Tibial nerve (tissue), 4 donors: Measurements from ENCODE around the gene COMT. TPM values are rescaled to one million over a fixed set of nuclear protein-coding genes. Genes with fewer than 3 reads are reported as not detected.
A peak's percentile ranks its signal among the peaks of the same experiment; 100 is the strongest.

ENCODE experiments used
- DNase-seq, 2 donors: peaks; one replicate each; pipeline ENCODE4 v3.0.0-alpha.2; 2019; ENCODE audit warnings: low spot score in 2 of 2
- H3K27ac ChIP-seq, 4 donors: fragments of 200-600 bp; sonication (generic) in 3 of 4; one replicate each; pipeline ENCODE4 v1.5.1; 2017 to 2019; ENCODE audit warnings: mild to moderate bottlenecking in 1 of 4
- H3K27me3 ChIP-seq, 2 donors: fragments of 200-600 bp; sonication (generic) in 1 of 2; one replicate each; pipeline versions ENCODE4 v1.5.1 to v1.6.0; 2017 to 2019
- H3K36me3 ChIP-seq, 3 donors: fragments of 200-600 bp; sonication (generic); one replicate each; pipeline ENCODE4 v1.5.1; 2018 to 2019
- H3K4me1 ChIP-seq, 4 donors: fragments of 200-600 bp; sonication (generic) in 3 of 4; one replicate each; pipeline ENCODE4 v1.5.1; 2017 to 2019
- H3K4me3 ChIP-seq, 4 donors: fragments of 200-600 bp; sonication (generic) in 3 of 4; one replicate each; pipeline ENCODE4 v1.5.1; 2017 to 2019; ENCODE audit warnings: mild to moderate bottlenecking in 1 of 4, moderate library complexity in 1 of 4
- H3K9me3 ChIP-seq, 4 donors: fragments of 200-600 bp; sonication (generic) in 3 of 4; one replicate each; pipeline ENCODE4 v1.5.1; 2017 to 2019
- EP300 ChIP-seq, 2 donors: sonication (generic); formaldehyde crosslinking; IDR thresholded peaks; one replicate each; pipeline ENCODE4 v1.6.1; 2017; ENCODE audit warnings: antibody characterized with exemption in 2 of 2, mild to moderate bottlenecking in 1 of 2
- POLR2A ChIP-seq, 2 donors: fragments of 450-650 bp; IDR thresholded peaks; one replicate each; pipeline ENCODE4 v1.6.1; 2017; ENCODE audit warnings: antibody characterized with exemption in 2 of 2, mild to moderate bottlenecking in 2 of 2, moderate library complexity in 2 of 2
- WGBS, 2 donors: methylation state at CpG; one replicate each; pipeline ENCODE4 v1.1.5; 2018; 5-methylcytosine and 5-hydroxymethylcytosine counted together
- total RNA-seq, 4 donors: library from RNA; depleted of rRNA; stranded (reverse); fragments of >200 nt; gene quantifications; one replicate each; pipeline ENCODE4 v1.1.0, GENCODE V29; 2016
- TF ChIP-seq, protein P1 (sequence below), 5 experiments: fragments of 200-600 bp in 3 of 5; fragments of 450-650 bp in 2 of 5; sonication (generic) in 3 of 5; IDR thresholded peaks; one replicate each; pipeline ENCODE4 v1.5.1; 2016 to 2019; ENCODE audit warnings: antibody characterized with exemption in 5 of 5, mild to moderate bottlenecking in 3 of 5, moderate library complexity in 2 of 5

The COMT gene
- total RNA-seq, 4 donors from 2014 or later, result 212 to 306 (median 240) TPM

DNA sequence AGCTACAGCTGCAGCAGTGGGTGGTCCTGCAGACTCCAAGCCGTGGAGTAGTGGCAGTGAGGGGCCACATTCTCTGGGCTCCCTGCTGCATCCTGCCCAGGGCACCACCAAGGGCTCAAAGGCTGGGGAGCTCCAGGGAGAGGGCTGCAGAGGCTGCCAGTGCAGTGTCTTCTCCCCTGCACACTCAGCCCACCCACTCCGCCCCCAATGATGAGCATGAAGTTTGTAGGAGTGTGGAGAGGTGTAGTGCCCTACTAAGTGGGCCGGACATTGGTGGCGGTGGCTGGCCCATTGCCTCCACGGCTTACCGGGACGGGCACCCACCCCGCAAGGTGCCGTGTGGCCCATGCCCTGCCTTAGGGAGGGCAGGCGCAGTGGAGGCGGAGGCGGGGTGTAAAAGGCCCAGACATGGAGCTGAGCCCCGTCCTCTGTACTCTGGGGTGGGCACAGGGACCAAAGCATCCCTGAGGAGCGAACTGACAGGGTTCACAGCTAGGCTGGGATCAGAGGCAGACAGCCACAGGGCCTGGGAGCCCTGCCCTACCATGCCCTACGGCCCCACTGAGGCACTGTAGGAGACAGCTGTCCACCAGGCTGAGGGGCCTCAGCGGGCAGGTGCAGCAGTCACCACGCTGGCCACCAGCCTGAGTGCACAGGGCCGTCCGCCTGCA is 56.1 kb downstream of the COMT start:
- no peaks in the 10 kb centered on the region for H3K9me3 ChIP-seq
- peaks cover 0 to 94% (median 51%) of the 10 kb centered on the region in 4 donors for H3K4me1 ChIP-seq
- TF ChIP-seq, protein P1, sequence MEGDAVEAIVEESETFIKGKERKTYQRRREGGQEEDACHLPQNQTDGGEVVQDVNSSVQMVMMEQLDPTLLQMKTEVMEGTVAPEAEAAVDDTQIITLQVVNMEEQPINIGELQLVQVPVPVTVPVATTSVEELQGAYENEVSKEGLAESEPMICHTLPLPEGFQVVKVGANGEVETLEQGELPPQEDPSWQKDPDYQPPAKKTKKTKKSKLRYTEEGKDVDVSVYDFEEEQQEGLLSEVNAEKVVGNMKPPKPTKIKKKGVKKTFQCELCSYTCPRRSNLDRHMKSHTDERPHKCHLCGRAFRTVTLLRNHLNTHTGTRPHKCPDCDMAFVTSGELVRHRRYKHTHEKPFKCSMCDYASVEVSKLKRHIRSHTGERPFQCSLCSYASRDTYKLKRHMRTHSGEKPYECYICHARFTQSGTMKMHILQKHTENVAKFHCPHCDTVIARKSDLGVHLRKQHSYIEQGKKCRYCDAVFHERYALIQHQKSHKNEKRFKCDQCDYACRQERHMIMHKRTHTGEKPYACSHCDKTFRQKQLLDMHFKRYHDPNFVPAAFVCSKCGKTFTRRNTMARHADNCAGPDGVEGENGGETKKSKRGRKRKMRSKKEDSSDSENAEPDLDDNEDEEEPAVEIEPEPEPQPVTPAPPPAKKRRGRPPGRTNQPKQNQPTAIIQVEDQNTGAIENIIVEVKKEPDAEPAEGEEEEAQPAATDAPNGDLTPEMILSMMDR (IDR thresholded peaks at IDR 0.05), result no peak
- no peak for TF ChIP-seq POLR2A (IDR thresholded peaks at IDR 0.05)
- TF ChIP-seq EP300 (IDR thresholded peaks at IDR 0.05), result no peak
- no peak for DNase-seq
- H3K4me3 ChIP-seq, result no peak overlapping the region
- H3K27ac ChIP-seq, result peak overlapping the region; percentile 70 to 93 (median 80)
- no peaks in the 10 kb centered on the region for H3K27me3 ChIP-seq
- 64 to 70% methylated on average over 16 to 18 of the region's 19 CpGs for WGBS, 2 donors
- H3K36me3 ChIP-seq, result no peaks in the 10 kb centered on the region

DNA sequence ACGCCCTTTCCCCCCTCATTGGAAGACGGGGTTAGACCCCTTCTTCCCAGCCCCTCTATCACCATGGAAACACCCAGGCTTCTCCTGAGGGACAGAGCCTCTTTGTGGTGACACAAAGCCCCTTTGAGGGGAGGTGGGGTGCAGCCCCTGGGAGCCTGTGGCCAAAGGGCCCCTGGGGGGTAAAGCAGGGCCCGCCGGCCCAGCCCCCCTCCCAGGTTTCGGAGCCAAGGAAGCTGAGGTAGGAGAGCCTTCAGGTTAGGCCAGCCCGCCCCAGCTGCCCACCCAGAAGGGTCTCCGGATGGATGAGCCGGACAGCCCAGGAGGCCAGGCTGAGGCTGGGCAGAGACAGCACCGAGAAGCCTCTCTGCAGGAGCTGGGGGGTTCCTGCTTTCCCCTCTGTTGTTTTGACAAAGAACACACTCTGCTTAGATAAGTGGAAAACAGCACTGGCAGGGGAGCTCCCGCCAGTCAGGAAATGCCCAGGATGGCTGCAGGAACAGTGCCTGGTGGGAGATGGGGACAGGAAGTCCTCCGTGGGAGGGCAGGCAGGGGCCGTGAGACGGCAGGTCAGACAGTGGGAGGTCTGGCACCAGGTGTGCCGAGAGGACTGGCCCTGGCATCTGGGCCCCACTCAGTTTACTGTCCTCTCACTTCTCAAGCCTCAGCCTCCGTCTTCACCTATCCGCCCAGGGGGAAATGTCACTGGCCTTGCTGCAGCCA is 56.8 kb downstream of the COMT start:
- H3K27ac ChIP-seq, result peak overlapping the region; percentile 70 to 93 (median 80)
- no peak for DNase-seq
- H3K36me3 ChIP-seq, result no peaks in the 10 kb centered on the region
- H3K4me3 ChIP-seq, result no peak overlapping the region
- H3K27me3 ChIP-seq, result no peaks in the 10 kb centered on the region
- H3K4me1 ChIP-seq, result peaks cover 0 to 87% (median 47%) of the 10 kb centered on the region in 4 donors
- WGBS, 2 donors, result 44 to 50% methylated on average over 14 to 15 of the region's 16 CpGs
- peaks cover 0 to 4% (median 2%) of the 10 kb centered on the region in 4 donors for H3K9me3 ChIP-seq
- TF ChIP-seq POLR2A (IDR thresholded peaks at IDR 0.05) (no peak), EP300 (IDR thresholded peaks at IDR 0.05) (no peak)
- TF ChIP-seq, protein P1 (IDR thresholded peaks at IDR 0.05), result no peak

DNA sequence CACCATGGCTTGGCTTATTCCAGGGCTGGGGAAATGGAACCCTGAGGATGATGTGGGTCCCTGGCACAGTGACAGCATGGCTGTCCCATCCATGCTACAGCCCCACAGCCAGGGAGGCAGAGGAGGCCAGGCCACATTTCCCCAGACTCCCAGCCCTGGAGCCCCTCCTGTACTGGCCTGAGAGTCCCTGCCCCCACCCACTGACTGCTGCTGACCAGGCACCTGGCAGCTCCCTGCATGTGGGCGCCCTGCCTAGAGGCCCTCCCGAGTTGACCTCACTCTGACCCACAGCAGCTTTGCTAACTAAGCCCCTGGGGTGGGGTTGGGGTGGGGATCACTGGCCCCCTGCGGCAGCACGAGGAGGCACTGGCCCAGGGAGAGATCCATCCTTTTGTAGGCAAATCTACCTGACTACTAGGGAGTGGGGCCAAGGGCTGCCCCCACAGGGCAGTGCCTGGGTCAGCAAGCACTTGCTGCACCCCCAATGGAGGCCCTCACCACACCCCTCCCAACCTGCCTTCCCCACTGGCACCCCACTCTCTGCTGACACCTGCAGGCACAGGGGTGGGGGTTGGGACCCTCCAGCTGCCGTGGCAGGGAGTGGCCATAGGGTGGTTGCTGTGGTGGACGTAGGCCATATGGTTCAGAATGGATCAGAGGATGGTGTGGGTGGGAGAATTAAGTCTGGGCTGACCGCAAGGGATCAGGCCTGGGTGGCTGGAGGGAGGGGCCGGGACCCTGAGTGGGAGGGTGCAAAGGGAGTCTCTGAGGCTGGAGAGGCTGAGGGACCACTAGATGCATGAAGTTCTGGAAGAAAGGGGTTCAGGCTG is 57.6 kb downstream of the COMT start:
- H3K9me3 ChIP-seq, result peaks cover 0 to 10% (median 5%) of the 10 kb centered on the region in 4 donors
- no peak overlapping the region for H3K4me3 ChIP-seq
- peak overlapping the region in 3 of 4 donors; percentile 70 to 93 (median 87) for H3K27ac ChIP-seq
- H3K27me3 ChIP-seq, result no peaks in the 10 kb centered on the region
- WGBS, 2 donors, result 33 to 40% methylated on average over 4 to 8 of the region's 8 CpGs
- H3K36me3 ChIP-seq, result no peaks in the 10 kb centered on the region
- no peak for DNase-seq
- H3K4me1 ChIP-seq, result peaks cover 0 to 79% (median 47%) of the 10 kb centered on the region in 4 donors
- TF ChIP-seq, protein P1 (IDR thresholded peaks at IDR 0.05), result no peak
- TF ChIP-seq POLR2A (IDR thresholded peaks at IDR 0.05) (no peak), EP300 (IDR thresholded peaks at IDR 0.05) (no peak)

DNA sequence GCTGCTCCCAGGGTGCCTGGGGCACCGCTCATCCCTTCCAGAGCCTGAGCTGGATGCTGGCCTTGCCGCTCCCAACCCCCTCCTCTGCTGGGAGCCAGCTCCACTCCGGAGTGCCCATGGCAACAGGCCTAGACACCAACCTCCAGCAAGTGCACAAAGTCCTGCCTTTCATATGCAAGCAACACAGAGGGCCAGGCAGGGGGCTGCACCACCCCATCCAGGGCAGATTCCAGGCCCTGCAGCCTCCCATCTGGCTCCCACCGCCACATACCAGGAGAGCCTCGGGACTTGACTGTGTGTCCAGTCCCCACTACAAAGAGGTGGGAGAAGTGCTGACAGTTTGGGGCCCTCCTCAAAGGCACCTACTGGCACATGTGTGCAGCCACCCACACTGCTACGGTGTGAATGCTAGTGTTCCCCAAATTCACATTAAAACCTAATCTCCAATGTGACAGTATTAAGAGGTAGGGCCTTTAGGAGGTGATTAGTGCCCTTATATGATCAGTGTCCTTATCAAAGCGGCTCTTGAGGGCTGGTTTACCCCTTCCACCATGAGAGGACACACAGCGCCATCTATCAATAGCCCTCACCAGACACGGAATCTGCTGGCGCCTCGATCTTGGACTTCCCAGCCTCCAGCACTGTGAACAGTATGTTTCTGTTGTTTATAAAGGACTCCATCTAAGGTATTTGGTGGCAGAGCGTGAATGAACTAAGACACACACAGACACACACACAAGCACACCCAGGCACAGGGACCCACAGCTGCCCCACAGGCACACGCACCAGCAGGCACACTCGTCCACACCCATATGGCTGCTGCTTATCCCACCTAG is 58.9 kb downstream of the COMT start:
- H3K4me3 ChIP-seq, result no peak overlapping the region
- H3K36me3 ChIP-seq, result no peaks in the 10 kb centered on the region
- peak overlapping the region; percentile 21 to 93 (median 78) for H3K27ac ChIP-seq
- peaks cover 0 to 15% (median 7%) of the 10 kb centered on the region in 4 donors for H3K9me3 ChIP-seq
- no peak for DNase-seq
- no peaks in the 10 kb centered on the region for H3K27me3 ChIP-seq
- WGBS, 2 donors, result 46 to 48% methylated on average over 10 to 14 of the region's 14 CpGs
- H3K4me1 ChIP-seq, result peaks cover 0 to 69% (median 45%) of the 10 kb centered on the region in 4 donors
- TF ChIP-seq POLR2A (IDR thresholded peaks at IDR 0.05) (no peak), EP300 (IDR thresholded peaks at IDR 0.05) (peak in 1 of 2 donors; percentile 23)
- TF ChIP-seq, protein P1 (IDR thresholded peaks at IDR 0.05), result peak in 1 of 5 experiments; percentile 6
